GM12878 (cell line): Measurements from ENCODE around the gene KHDRBS2. TPM values are rescaled to one million over a fixed set of nuclear protein-coding genes. Genes with fewer than 3 reads are reported as not detected.

Source experiments
- BHLHE40 ChIP-seq, 2 experiments: fragments of 450-650 bp in 1 of 2; IDR thresholded peaks; 2 replicates each; pipeline ENCODE4 v1.6.1; 2011 to 2017; ENCODE audit warnings: low read depth in 2 of 2, borderline replicate concordance in 1 of 2, improper control_type of control experiment in 1 of 2, low read length in 1 of 2, mild to moderate bottlenecking in 1 of 2
- CBFB ChIP-seq: IDR thresholded peaks from 2 replicates; pipeline ENCODE4 v1.6.1; 2016; ENCODE audit warnings: antibody characterized with exemption, low read depth
- CBX5 ChIP-seq: sonication (generic); IDR thresholded peaks from 2 replicates; pipeline ENCODE4 v1.6.1; 2016; ENCODE audit warnings: low read depth, moderate library complexity, mild to moderate bottlenecking, inconsistent platforms
- DPF2 ChIP-seq: fragments of 450-650 bp; IDR thresholded peaks from 2 replicates; pipeline ENCODE4 v1.6.1; 2017; ENCODE audit warnings: mild to moderate bottlenecking
- EED ChIP-seq: sonication (generic); IDR thresholded peaks from 2 replicates; pipeline ENCODE4 v1.6.1; 2016; ENCODE audit warnings: antibody characterized with exemption, low read depth
- FOXM1 ChIP-seq: IDR thresholded peaks from 2 replicates; pipeline ENCODE4 v1.6.1; 2012; ENCODE audit warnings: low read depth, mild to moderate bottlenecking, inconsistent platforms, low read length, moderate library complexity
- GABPA ChIP-seq: IDR thresholded peaks from 2 replicates; pipeline ENCODE4 v1.6.1; 2014; ENCODE audit warnings: antibody characterized with exemption, low read depth, mild to moderate bottlenecking, inconsistent platforms
- IRF4 ChIP-seq: IDR thresholded peaks from 2 replicates; pipeline ENCODE4 v1.6.1; 2011; ENCODE audit warnings: low read depth, low read length
- IRF5 ChIP-seq: fragments of 450-650 bp; IDR thresholded peaks from 2 replicates; pipeline ENCODE4 v1.6.1; 2017; ENCODE audit warnings: borderline replicate concordance
- JUNB ChIP-seq: IDR thresholded peaks from 2 replicates; pipeline ENCODE4 v1.6.1; 2016; ENCODE audit warnings: antibody characterized with exemption, mild to moderate bottlenecking
- MEF2B ChIP-seq: fragments of 450-650 bp; IDR thresholded peaks from 2 replicates; pipeline ENCODE4 v1.6.1; 2018; ENCODE audit warnings: mild to moderate bottlenecking, moderate library complexity; ENCODE audit not compliant: partially characterized antibody, poor library complexity, severe bottlenecking
- MXI1 ChIP-seq: fragments of 150-350 bp; IDR thresholded peaks from 2 replicates; pipeline ENCODE4 v1.6.1; 2011; ENCODE audit warnings: low read depth, mild to moderate bottlenecking, inconsistent platforms, low read length, improper control_type of control experiment
- NR2C1 ChIP-seq: fragments of 450-650 bp; IDR thresholded peaks from 2 replicates; pipeline ENCODE4 v1.6.1; 2017; ENCODE audit warnings: antibody characterized with exemption, mild to moderate bottlenecking, moderate library complexity
- NRF1 ChIP-seq: conservative IDR thresholded peaks from 2 replicates; pipeline ENCODE4 v1.6.1; 2011; ENCODE audit warnings: mild to moderate bottlenecking, low read depth, low read length, improper control_type of control experiment
- PAX8 ChIP-seq: fragments of 450-650 bp; IDR thresholded peaks from 2 replicates; pipeline ENCODE4 v1.6.1; 2017; ENCODE audit warnings: mild to moderate bottlenecking, moderate library complexity
- POU2F2 ChIP-seq: IDR thresholded peaks from 3 replicates; pipeline ENCODE4 v1.6.1; 2011; ENCODE audit warnings: low read depth, mild to moderate bottlenecking, low read length, borderline replicate concordance
- REST ChIP-seq: IDR thresholded peaks from 2 replicates; pipeline ENCODE4 v1.6.1; 2012; ENCODE audit warnings: mild to moderate bottlenecking, low read depth, low read length
- SKIL ChIP-seq: fragments of 450-650 bp; IDR thresholded peaks from 2 replicates; pipeline ENCODE4 v1.6.1; 2017; ENCODE audit warnings: mild to moderate bottlenecking, low read depth, inconsistent platforms; ENCODE audit not compliant: poor library complexity, severe bottlenecking
- TARDBP ChIP-seq: IDR thresholded peaks from 2 replicates; pipeline ENCODE4 v1.6.1; 2016; ENCODE audit warnings: borderline replicate concordance
- TCF3 ChIP-seq: IDR thresholded peaks from 2 replicates; pipeline ENCODE4 v1.6.1; 2012; ENCODE audit warnings: low read depth, mild to moderate bottlenecking, low read length, borderline replicate concordance; ENCODE audit not compliant: insufficient read depth
- ZBTB33 ChIP-seq: fragments of 450-650 bp; IDR thresholded peaks from 2 replicates; pipeline ENCODE4 v1.6.1; 2017; ENCODE audit warnings: mild to moderate bottlenecking
- ZSCAN29 ChIP-seq: fragments of 450-650 bp; IDR thresholded peaks from 2 replicates; pipeline ENCODE4 v1.6.1; 2017; ENCODE audit warnings: mild to moderate bottlenecking, moderate library complexity
- polyA plus RNA-seq, 11 experiments: library from polyadenylated mRNA; depleted of rRNA in 4 of 11; unstranded in 6 of 11; stranded (reverse) in 5 of 11; fragments of >200 nt; fragmentation: Nextera tagmentation in 4 of 11; fragmentation: Illumina TruSeq in 1 of 11; extraction: Ambion mirVana in 4 of 11; extraction: Trizol in 1 of 11; gene quantifications; 1 replicate in 1 of 11; 2 replicates in 10 of 11; pipeline versions ENCODE4 v1.2.1 to v1.2.3, GENCODE V29; 2011 to 2016; ENCODE audit warnings: inconsistent platforms in 2 of 11, missing spikeins in 2 of 11, low read depth in 1 of 11
- total RNA-seq, 4 experiments: library from RNA; depleted of rRNA in 3 of 4; stranded (reverse); fragments of >200 nt in 3 of 4; fragmentation: Illumina TruSeq in 1 of 4; extraction: Trizol in 1 of 4; gene quantifications; 2 replicates each; pipeline versions ENCODE4 v1.2.1 to v1.2.3, GENCODE V29; 2013 to 2021

The KHDRBS2 gene
- total and polyA plus RNA-seq, 10 of the 15 experiments (the other 5 are each of a cell fraction or from before 2014, with no cell fraction given), result 0.11 to 0.56 TPM; not detected in 8

- TF ChIP-seq CBX5 (peak; percentile 94), REST (no peak), CBFB (0 out of 2 replicates have a peak, but pooled peaks have one; percentile 46), SKIL (peak; percentile 51), JUNB (peak; percentile 45; the same call in 1 of the 2 replicates), POU2F2 (0 out of 3 replicates have a peak, but pooled peaks have one; percentile 32), FOXM1 (peak; percentile 78; the same call in 1 of the 2 replicates), PAX8 (no peak), IRF5 (peak; percentile 15; the same call in 1 of the 2 replicates), NRF1 (no peak), MEF2B (peak; percentile 65), NR2C1 (no peak), BHLHE40 (IDR thresholded peaks at IDR 0.05; ENCODE audit: borderline replicate concordance in 1 of 2, low read depth in 2 of 2, low read length in 1 of 2) (no peak), EED (no peak), IRF4 (peak; percentile 92), DPF2 (peak; percentile 82), ZSCAN29 (no peak), TCF3 (no peak), MXI1 (no peak), GABPA (0 out of 2 replicates have a peak, but pooled peaks have one; percentile 28), TARDBP (no peak), ZBTB33 (0 out of 2 replicates have a peak, but pooled peaks have one; percentile 17)
Measured at GRCh38 chr6:62298745-62299392, 12.8 kb upstream of the KHDRBS2 start (continued).
